Upper lobe of right lung (tissue), 1 donor: ENCODE data around the gene TMBIM6. TPM values are rescaled to one million over a fixed set of nuclear protein-coding genes. Genes with fewer than 3 reads are reported as not detected.
"Not testable (repeated sequence)": the region's sequence is repeated elsewhere in the genome, so short reads cannot be mapped to it uniquely, and the experiment has no call there.

ENCODE experiments used
- ATAC-seq: fragments of 200-7000 bp; cut with Tn5 transposase; one replicate; pipeline ENCODE4 v1.9.1; 2020; ENCODE audit warnings: mild to moderate bottlenecking, moderate library complexity
- DNase-seq: peaks from one replicate; pipeline ENCODE4 v3.0.0-alpha.2; 2020
- H3K27ac ChIP-seq: fragments of 200-600 bp; one replicate; pipeline ENCODE4 v1.8.0; 2022
- H3K27me3 ChIP-seq: fragments of 200-600 bp; one replicate; pipeline ENCODE4 v1.8.0; 2022; ENCODE audit warnings: mild to moderate bottlenecking
- H3K36me3 ChIP-seq: fragments of 200-600 bp; one replicate; pipeline ENCODE4 v1.8.0; 2022
- H3K4me1 ChIP-seq: fragments of 200-600 bp; one replicate; pipeline ENCODE4 v1.8.0; 2022
- H3K4me3 ChIP-seq: fragments of 200-600 bp; one replicate; pipeline ENCODE4 v1.8.0; 2022; ENCODE audit warnings: mild to moderate bottlenecking
- H3K9me3 ChIP-seq: fragments of 200-600 bp; one replicate; pipeline ENCODE4 v1.8.0; 2022
- intact Hi-C: fragments of 100-400 bp; cut with DNase I; formaldehyde crosslinking; loops from one replicate; pipeline ENCODE4 v1.11.0; 2022
- total RNA-seq: library from RNA; stranded (reverse); fragmentation: NEBNext Ultra II Directional; extraction: Animal tissue kit (Norgen Biotek cat#: 25700); gene quantifications from one replicate; pipeline ENCODE4 v1.2.1, GENCODE V29; 2021
- TF ChIP-seq, protein P1 (sequence below): fragments of 200-600 bp; IDR thresholded peaks from one replicate; pipeline ENCODE4 v1.8.0; 2022; ENCODE audit warnings: antibody characterized with exemption
- donor health status: DM: no; HTN: yes; CAD: no; lungs with severe emphysema.

Gene TMBIM6
- total RNA-seq, 1 donor from 2014 or later: 654 TPM

DNA sequence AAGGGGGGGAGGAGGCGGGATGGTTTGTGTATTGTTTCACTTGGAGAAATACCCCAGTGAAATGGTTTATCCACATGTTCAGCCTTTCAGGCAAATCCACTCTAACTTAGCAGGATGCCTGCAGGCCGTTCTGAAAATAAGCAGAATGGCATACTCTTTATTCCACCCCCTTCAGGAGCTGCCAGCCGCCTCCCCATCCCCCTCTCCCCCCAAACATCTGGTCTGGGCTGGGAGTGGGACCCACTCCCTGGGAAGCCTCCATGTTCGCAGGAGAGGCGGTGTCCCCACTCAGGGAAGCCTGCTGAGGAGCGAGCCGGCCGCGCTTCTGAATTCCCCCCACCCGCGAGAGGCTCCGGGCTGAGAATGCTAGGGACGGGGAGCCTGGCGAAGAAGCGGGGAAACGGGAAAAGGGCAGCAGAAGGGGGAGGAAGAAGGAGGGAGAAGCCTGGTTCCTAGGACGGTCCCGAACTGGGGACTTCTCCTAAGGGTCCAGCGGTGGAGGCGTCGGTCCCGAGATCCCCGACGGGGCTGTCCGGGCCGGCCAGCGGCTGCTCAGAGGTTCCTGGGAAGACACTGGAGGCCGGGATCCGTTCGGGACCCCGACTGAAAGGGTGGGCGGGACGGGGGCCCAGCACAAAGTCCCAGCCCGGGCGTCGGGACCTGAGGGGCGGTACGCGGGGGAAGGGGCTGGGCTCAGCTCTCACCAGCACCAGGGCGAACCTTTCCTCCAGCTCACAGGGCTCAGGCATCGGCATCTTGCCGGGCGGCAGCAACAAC lies 34.8 kb upstream of the TMBIM6 start:
- Histone ChIP-seq H3K4me1 (peaks cover 43% of the 10 kb centered on the region), H3K27me3 (no peaks in the 10 kb centered on the region), H3K36me3 (no peaks in the 10 kb centered on the region), H3K9me3 (no peaks in the 10 kb centered on the region), H3K4me3 (peak overlapping the region; percentile 88), H3K27ac (peak overlapping the region; percentile 92)
- TF ChIP-seq, protein P1, sequence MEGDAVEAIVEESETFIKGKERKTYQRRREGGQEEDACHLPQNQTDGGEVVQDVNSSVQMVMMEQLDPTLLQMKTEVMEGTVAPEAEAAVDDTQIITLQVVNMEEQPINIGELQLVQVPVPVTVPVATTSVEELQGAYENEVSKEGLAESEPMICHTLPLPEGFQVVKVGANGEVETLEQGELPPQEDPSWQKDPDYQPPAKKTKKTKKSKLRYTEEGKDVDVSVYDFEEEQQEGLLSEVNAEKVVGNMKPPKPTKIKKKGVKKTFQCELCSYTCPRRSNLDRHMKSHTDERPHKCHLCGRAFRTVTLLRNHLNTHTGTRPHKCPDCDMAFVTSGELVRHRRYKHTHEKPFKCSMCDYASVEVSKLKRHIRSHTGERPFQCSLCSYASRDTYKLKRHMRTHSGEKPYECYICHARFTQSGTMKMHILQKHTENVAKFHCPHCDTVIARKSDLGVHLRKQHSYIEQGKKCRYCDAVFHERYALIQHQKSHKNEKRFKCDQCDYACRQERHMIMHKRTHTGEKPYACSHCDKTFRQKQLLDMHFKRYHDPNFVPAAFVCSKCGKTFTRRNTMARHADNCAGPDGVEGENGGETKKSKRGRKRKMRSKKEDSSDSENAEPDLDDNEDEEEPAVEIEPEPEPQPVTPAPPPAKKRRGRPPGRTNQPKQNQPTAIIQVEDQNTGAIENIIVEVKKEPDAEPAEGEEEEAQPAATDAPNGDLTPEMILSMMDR: no peak
- ATAC-seq (peak; percentile 4), DNase-seq (peak; percentile 71)
- intact Hi-C loops: loop anchor here (2.0 kb wide), 1 partner anchor 62 kb away; no protein-coding TSS in a partner anchor

DNA sequence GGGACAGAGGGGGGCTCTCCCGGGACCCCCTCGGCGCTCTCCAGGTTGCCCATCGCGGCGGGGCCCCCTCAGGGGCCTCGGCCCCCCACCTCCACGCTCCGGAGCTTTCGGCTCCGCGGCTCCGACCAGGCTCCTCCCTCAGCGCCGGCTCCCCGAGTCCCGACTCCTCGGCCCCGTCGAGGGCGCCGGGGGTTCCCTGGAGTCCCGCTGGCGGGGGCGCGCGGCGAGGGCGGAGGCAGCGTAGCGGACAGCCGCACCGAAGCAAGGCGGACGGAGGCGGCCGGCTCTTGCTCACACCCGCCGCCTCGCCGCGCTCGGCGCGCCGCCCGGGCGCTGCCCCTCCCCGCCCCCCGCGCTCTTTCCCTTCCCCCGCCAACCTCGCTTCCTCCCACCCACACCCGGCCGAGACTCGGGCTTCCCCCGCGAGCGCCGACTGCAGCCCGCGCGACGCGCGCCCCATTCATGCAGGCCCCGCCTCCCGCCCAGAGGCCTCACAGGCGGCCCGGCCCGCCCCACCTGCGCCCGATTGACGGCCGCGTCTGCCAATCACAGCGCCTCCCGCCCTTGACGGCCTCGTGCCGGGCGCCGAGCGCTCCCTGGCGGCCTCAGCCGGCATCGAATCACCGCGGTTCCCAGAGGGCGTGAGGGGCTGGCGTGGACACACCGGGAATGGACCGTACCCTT lies 34.1 kb upstream of the TMBIM6 start, which contains the start of gene FMNL3:
Gene FMNL3 (minus strand): TSS at position 278 of the 684 bp plus-strand sequence. CDS start 225 bp downstream, at position 53.
- H3K36me3 ChIP-seq: no peaks in the 10 kb centered on the region
- H3K27me3 ChIP-seq: no peaks in the 10 kb centered on the region
- intact Hi-C loops: loop anchor here (2.0 kb wide), 1 partner anchor 62 kb away; no protein-coding TSS in a partner anchor
- peaks cover 37% of the 10 kb centered on the region for H3K4me1 ChIP-seq
- H3K9me3 ChIP-seq: no peaks in the 10 kb centered on the region
- H3K4me3 ChIP-seq: peak within 1 kb of the TSS; percentile 88
- DNase-seq (peak; percentile 99), ATAC-seq (peak; percentile 98)
- peak within 1 kb of the TSS; percentile 92 for H3K27ac ChIP-seq
- TF ChIP-seq, protein P1: peak; percentile 96

DNA sequence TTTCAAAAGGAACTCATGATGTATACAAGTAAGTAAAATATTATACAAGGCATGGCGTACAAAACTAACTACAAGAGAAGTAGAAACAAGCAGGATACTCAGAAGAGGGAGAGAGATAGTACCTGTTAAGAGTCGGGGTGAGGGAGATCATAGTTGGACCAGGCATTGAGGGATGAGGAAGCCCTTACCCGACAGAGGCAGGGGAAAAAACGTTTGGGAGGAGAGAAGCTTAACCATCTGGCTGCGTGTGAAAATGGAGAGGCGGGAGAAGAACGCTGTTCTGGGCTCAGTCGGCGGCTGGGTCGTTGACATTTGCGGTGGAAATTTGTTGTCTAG lies 33.6 kb upstream of the TMBIM6 start:
- no peak for ATAC-seq
- TF ChIP-seq, protein P1: no peak
- no peak for DNase-seq
- Histone ChIP-seq H3K27me3 (no peaks in the 10 kb centered on the region), H3K4me3 (no peak overlapping the region), H3K4me1 (peaks cover 32% of the 10 kb centered on the region), H3K27ac (no peak overlapping the region), H3K9me3 (no peaks in the 10 kb centered on the region), H3K36me3 (no peaks in the 10 kb centered on the region)
- intact Hi-C loops: loop anchor here (2.0 kb wide), 1 partner anchor 63 kb away; no protein-coding TSS in a partner anchor

DNA sequence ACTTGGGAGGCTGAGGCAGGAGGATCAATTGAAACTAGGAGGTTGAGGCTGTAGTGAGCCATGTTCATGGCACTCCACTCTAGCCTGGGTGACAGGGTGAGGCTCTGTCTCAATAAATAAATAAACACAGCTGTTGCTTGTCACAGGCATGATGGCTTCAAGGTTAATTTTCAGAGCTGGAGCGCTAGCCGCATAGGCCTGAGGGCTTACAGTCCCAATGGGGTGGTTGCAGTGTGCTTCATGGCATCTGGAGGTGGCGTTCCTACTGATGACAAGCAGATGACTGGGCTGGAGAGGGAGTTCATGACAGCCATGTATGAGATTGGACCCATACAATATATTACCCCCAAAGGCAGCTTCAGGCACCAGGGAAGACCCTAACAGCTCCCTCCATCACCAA lies 32.5 kb upstream of the TMBIM6 start:
- Histone ChIP-seq H3K27ac (no peak overlapping the region), H3K9me3 (no peaks in the 10 kb centered on the region), H3K27me3 (no peaks in the 10 kb centered on the region), H3K4me1 (peaks cover 22% of the 10 kb centered on the region), H3K4me3 (no peak overlapping the region), H3K36me3 (no peaks in the 10 kb centered on the region)
- TF ChIP-seq, protein P1: no peak
- no peak for ATAC-seq
- no peak for DNase-seq
- intact Hi-C loops: no loop called here

DNA sequence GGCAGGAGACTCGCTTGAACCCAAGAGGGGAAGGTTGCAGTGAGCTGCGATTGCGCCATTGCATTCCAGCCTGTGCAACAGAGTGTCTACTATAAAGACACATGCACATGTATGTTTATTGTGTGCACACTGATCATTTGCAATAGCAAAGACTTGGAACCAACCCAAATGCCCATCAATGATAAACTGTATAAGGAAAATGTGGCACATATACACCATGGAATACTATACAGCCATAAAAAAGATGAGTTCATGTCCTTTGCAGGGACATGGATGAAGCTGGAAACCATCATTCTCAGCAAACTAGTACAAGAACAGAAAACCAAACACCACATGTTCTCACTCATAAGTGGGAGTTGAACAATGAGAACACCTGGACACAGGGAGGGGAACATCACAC lies 27.4 kb upstream of the TMBIM6 start:
- H3K36me3 ChIP-seq, intact Hi-C loops, DNase-seq, H3K9me3 ChIP-seq, H3K4me3 ChIP-seq, ATAC-seq, H3K27ac ChIP-seq, H3K4me1 ChIP-seq, H3K27me3 ChIP-seq: not testable (repeated sequence)

DNA sequence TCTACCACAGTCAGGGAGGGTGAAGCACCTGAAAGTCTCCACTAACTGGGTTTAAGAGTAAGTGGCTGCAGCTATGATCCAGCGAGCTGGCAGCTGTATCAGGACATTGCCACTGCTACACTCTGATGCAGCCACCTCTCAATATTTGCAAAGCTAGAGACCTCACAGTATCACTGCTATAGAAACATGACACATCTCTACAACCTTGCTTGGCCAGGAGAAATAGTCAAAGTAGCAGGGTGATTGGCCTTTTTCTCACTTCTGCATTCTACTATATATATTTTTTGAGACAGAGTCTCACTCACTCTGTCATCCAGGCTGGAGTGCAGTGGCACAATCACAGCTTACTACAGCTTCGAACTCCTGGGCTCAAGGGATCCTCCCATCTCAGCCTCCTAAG lies 24.8 kb upstream of the TMBIM6 start:
- TF ChIP-seq, protein P1: no peak
- no peak overlapping the region for H3K27ac ChIP-seq
- H3K4me1 ChIP-seq: no peaks in the 10 kb centered on the region
- no peaks in the 10 kb centered on the region for H3K9me3 ChIP-seq
- ATAC-seq (no peak), DNase-seq (no peak)
- intact Hi-C loops: no loop called here
- no peaks in the 10 kb centered on the region for H3K36me3 ChIP-seq
- no peak overlapping the region for H3K4me3 ChIP-seq
- H3K27me3 ChIP-seq: peaks cover 8% of the 10 kb centered on the region

DNA sequence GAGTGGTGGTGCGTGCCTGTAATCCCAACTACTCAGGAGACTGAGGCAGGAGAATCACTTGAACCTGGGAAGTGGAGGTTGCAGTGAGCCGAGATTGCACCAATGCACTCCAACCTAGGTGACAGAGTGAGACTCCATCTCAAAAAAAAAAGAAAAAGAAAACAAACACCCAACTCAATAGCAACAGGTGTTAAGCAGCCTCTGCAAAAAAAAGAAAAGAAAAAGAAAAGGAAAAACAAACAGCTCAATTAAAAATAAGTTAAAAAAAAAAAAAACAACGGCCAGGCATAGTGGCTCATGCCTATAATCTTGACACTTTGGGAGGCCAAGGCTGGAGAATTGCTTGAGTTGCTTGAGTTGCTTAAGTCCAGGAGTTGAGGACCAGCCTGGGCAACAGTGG lies 23.6 kb upstream of the TMBIM6 start:
- H3K36me3 ChIP-seq, intact Hi-C loops, H3K4me1 ChIP-seq, H3K27ac ChIP-seq, H3K9me3 ChIP-seq, ATAC-seq, DNase-seq, H3K4me3 ChIP-seq, H3K27me3 ChIP-seq: not testable (repeated sequence)
